Activated T-cell treated with anti-CD3 and anti-CD28 coated beads, Interleukin-2, amount 50 U/mL, for 48 hours (primary cell): Measurements from ENCODE around the gene ZDHHC5.

Source experiments
- DNase-seq, 2 experiments: peaks; one replicate each; pipeline ENCODE4 v3.0.0-alpha.2; 2020

Gene ZDHHC5

GRCh38 chr11:57667736-57668433, at the start of gene ZDHHC5:
Gene ZDHHC5 (plus strand): TSS chr11:57668114. CDS start chr11:57673091, 4,977 bp downstream.
- DNase-seq: peak; percentile 99

- no peak for DNase-seq
These were observed 49.5 kb upstream of the ZDHHC5 start for GRCh38 chr11:57618438-57618837.

GRCh38 chr11:57619331-57619730, 48.6 kb upstream of the ZDHHC5 start:
- DNase-seq: no peak

GRCh38 chr11:57620467-57620866, 47.4 kb upstream of the ZDHHC5 start:
- DNase-seq: no peak

- no peak for DNase-seq
These were observed 45.7 kb upstream of the ZDHHC5 start for GRCh38 chr11:57622263-57622662.

- no peak for DNase-seq
These were observed 43.0 kb upstream of the ZDHHC5 start for GRCh38 chr11:57624864-57625263.

- DNase-seq: no peak
These were observed 41.0 kb upstream of the ZDHHC5 start for GRCh38 chr11:57626895-57627294.

- DNase-seq: no peak
These were observed 37.7 kb upstream of the ZDHHC5 start for GRCh38 chr11:57630171-57630570.

GRCh38 chr11:57632116-57632515, 35.8 kb upstream of the ZDHHC5 start:
- DNase-seq: no peak

- no peak for DNase-seq
These were observed 34.4 kb upstream of the ZDHHC5 start for GRCh38 chr11:57633394-57634070.

GRCh38 chr11:57634311-57634710, 33.6 kb upstream of the ZDHHC5 start:
- DNase-seq: no peak

- DNase-seq: no peak
These were observed 32.7 kb upstream of the ZDHHC5 start for GRCh38 chr11:57635246-57635645.

- no peak for DNase-seq
These were observed 30.3 kb upstream of the ZDHHC5 start for GRCh38 chr11:57637626-57638004.

GRCh38 chr11:57638005-57638781, 29.7 kb upstream of the ZDHHC5 start:
- peak in 1 of 2 experiments; percentile 36 for DNase-seq

- no peak for DNase-seq
These were observed 29.0 kb upstream of the ZDHHC5 start for GRCh38 chr11:57638811-57639320.

- DNase-seq: no peak
These were observed 28.4 kb upstream of the ZDHHC5 start for GRCh38 chr11:57639321-57640067.

GRCh38 chr11:57640068-57640800, 27.7 kb upstream of the ZDHHC5 start:
- DNase-seq: no peak

- no peak for DNase-seq
These were observed 26.7 kb upstream of the ZDHHC5 start for GRCh38 chr11:57641011-57641807.

GRCh38 chr11:57643802-57644201, 24.1 kb upstream of the ZDHHC5 start:
- DNase-seq: no peak

- DNase-seq: peak; percentile 92 to 94
These were observed 22.9 kb upstream of the ZDHHC5 start for GRCh38 chr11:57644748-57645688.
